ENCODE measurements around the gene ANG.

GRCh38 chr14:20676072-20676471, 12.5 kb upstream of the ANG start:
- TF ChIP-seq CTCF (IDR thresholded peaks at IDR 0.05; ENCODE audit: insufficient read depth, low read depth, low read length) (no peak), EZH2 (IDR thresholded peaks at IDR 0.05; ENCODE audit: insufficient read depth, low read length) (no peak)
